Sciatic nerve (tissue), 2 donors: ENCODE data around the gene SAMD11. TPM values are rescaled to one million over a fixed set of nuclear protein-coding genes. Genes with fewer than 3 reads are reported as not detected.

Source experiments
- ATAC-seq: fragments of 200-7000 bp; cut with Tn5 transposase; one replicate; pipeline ENCODE4 v1.9.1; 2020; ENCODE audit warnings: mild to moderate bottlenecking, moderate library complexity
- DNase-seq: peaks from one replicate; pipeline ENCODE4 v3.0.0-alpha.2; 2020; ENCODE audit warnings: low spot score
- intact Hi-C: fragments of 100-400 bp; cut with DNase I; formaldehyde crosslinking; loops from one replicate; pipeline ENCODE4 v1.14.2; 2022
- total RNA-seq: library from RNA; stranded (reverse); fragmentation: NEBNext Ultra II Directional; extraction: Animal tissue kit (Norgen Biotek cat#: 25700); gene quantifications from one replicate; pipeline ENCODE4 v1.2.1, GENCODE V29; 2021
- donor health status: DM: no; HTN: no; CAD: no.
- donor health status: DM: no; HTN: no; CAD: no.

SAMD11 gene
- total RNA-seq, 1 donor from 2014 or later = 6.4 TPM

GRCh38 chr1:914891-915280, 8.8 kb upstream of the SAMD11 start:
- DNase-seq (no peak), ATAC-seq (no peak)
- intact Hi-C loops = no loop called here

- no peak for ATAC-seq
- intact Hi-C loops = no loop called here
- DNase-seq = no peak
Observed at GRCh38 chr1:915295-916172, 8.2 kb upstream of the SAMD11 start.

- DNase-seq (no peak), ATAC-seq (no peak)
- intact Hi-C loops = no loop called here
Observed at GRCh38 chr1:916173-917075, 7.3 kb upstream of the SAMD11 start.

- intact Hi-C loops = no loop called here
- ATAC-seq = no peak
- DNase-seq = no peak
Observed at GRCh38 chr1:917076-917459, 6.7 kb upstream of the SAMD11 start.

GRCh38 chr1:917466-918091, 6.1 kb upstream of the SAMD11 start:
- no peak for DNase-seq
- intact Hi-C loops = no loop called here
- no peak for ATAC-seq

- no peak for DNase-seq
- no peak for ATAC-seq
- intact Hi-C loops = no loop called here
Observed at GRCh38 chr1:918353-918752, 5.4 kb upstream of the SAMD11 start.

- intact Hi-C loops = no loop called here
- ATAC-seq (no peak), DNase-seq (no peak)
Observed at GRCh38 chr1:918843-919242, 4.9 kb upstream of the SAMD11 start.

GRCh38 chr1:919271-919872, 4.4 kb upstream of the SAMD11 start:
- intact Hi-C loops = no loop called here
- ATAC-seq (no peak), DNase-seq (no peak)

GRCh38 chr1:920010-920409, 3.7 kb upstream of the SAMD11 start:
- no peak for DNase-seq
- no peak for ATAC-seq
- intact Hi-C loops = no loop called here

- intact Hi-C loops = no loop called here
- ATAC-seq (no peak), DNase-seq (no peak)
Observed at GRCh38 chr1:920521-920920, 3.2 kb upstream of the SAMD11 start.

- DNase-seq (no peak), ATAC-seq (peak; percentile 77)
- intact Hi-C loops = no loop called here
Observed at GRCh38 chr1:921011-921837, 2.5 kb upstream of the SAMD11 start.

GRCh38 chr1:923991-924655, 400 bp downstream of the SAMD11 start:
- no peak for DNase-seq
- ATAC-seq = no peak
- intact Hi-C loops = no loop called here

- DNase-seq = no peak
- ATAC-seq = no peak
- intact Hi-C loops = no loop called here
Observed at GRCh38 chr1:924656-925560, 1.2 kb downstream of the SAMD11 start.

- intact Hi-C loops = no loop called here
- ATAC-seq (no peak), DNase-seq (no peak)
Observed at GRCh38 chr1:925561-926421, 2.1 kb downstream of the SAMD11 start.

- ATAC-seq = no peak
- no peak for DNase-seq
- intact Hi-C loops = no loop called here
Observed at GRCh38 chr1:927234-927633, 3.5 kb downstream of the SAMD11 start.

- intact Hi-C loops = no loop called here
- DNase-seq = no peak
- ATAC-seq = no peak
Observed at GRCh38 chr1:927748-928147, 4.0 kb downstream of the SAMD11 start.
